DOHH2 (cell line): Measurements from ENCODE around the gene PRDM16.

ENCODE experiments used
- H3F3A ChIP-seq: fragments of 200-600 bp; sonication (generic), shearing (Covaris generic); 2 replicates; pipeline ENCODE4 v1.6.0; 2016; ENCODE audit warnings: antibody characterized with exemption, mild to moderate bottlenecking; ENCODE audit not compliant: control insufficient read depth, insufficient read depth
- H3K27ac ChIP-seq: fragments of 200-600 bp; sonication (generic); 2 replicates; pipeline ENCODE4 v1.5.1; 2014; ENCODE audit warnings: low read depth, mild to moderate bottlenecking, low read length, moderate library complexity
- H3K27me3 ChIP-seq: fragments of 200-600 bp; sonication (generic); 2 replicates; pipeline ENCODE4 v1.6.1; 2014; ENCODE audit warnings: mild to moderate bottlenecking, low read length, mixed read lengths; ENCODE audit not compliant: control insufficient read depth
- H3K36me3 ChIP-seq: fragments of 200-600 bp; sonication (generic); 2 replicates; pipeline ENCODE4 v1.6.1; 2014; ENCODE audit warnings: mild to moderate bottlenecking, low read length, moderate library complexity, mixed read lengths; ENCODE audit not compliant: control insufficient read depth
- H3K4me1 ChIP-seq: fragments of 200-600 bp; sonication (generic); 2 replicates; pipeline ENCODE4 v1.6.1; 2014; ENCODE audit warnings: mild to moderate bottlenecking, low read length, mixed read lengths; ENCODE audit not compliant: control insufficient read depth
- H3K4me2 ChIP-seq: fragments of 200-600 bp; sonication (generic); 2 replicates; pipeline ENCODE4 v1.6.0; 2014; ENCODE audit warnings: mild to moderate bottlenecking, low read length, moderate library complexity
- H3K4me3 ChIP-seq: fragments of 200-600 bp; sonication (generic); 2 replicates; pipeline ENCODE4 v1.5.1; 2014; ENCODE audit warnings: mild to moderate bottlenecking, low read length, mixed read lengths
- H3K79me2 ChIP-seq: fragments of 200-600 bp; sonication (generic); 2 replicates; pipeline ENCODE4 v1.6.1; 2014; ENCODE audit warnings: mild to moderate bottlenecking, low read length, mixed read lengths; ENCODE audit not compliant: control insufficient read depth
- H3K9me2 ChIP-seq: fragments of 200-600 bp; sonication (generic); replicated peaks from 2 replicates; pipeline ENCODE4 v1.6.1; 2014; ENCODE audit warnings: mild to moderate bottlenecking, low read length, mixed read lengths; ENCODE audit not compliant: control insufficient read depth
- H3K9me3 ChIP-seq: fragments of 200-600 bp; sonication (generic); 2 replicates; pipeline ENCODE4 v1.6.1; 2014; ENCODE audit warnings: antibody characterized with exemption, low read length, mixed read lengths; ENCODE audit not compliant: control insufficient read depth, insufficient read depth
- H4K20me1 ChIP-seq: fragments of 200-600 bp; sonication (generic); 2 replicates; pipeline ENCODE4 v1.6.0; 2014; ENCODE audit warnings: low read depth, mild to moderate bottlenecking, antibody characterized with exemption, low read length, moderate library complexity; ENCODE audit not compliant: control insufficient read depth, insufficient read depth
- EZH2phosphoT487 ChIP-seq: fragments of 200-600 bp; sonication (generic); IDR thresholded peaks from 2 replicates; pipeline ENCODE4 v1.6.1; 2017; ENCODE audit warnings: borderline replicate concordance, mild to moderate bottlenecking, antibody characterized with exemption, low read length, moderate library complexity, mixed read lengths
- TF ChIP-seq, protein P1 (sequence below): fragments of 200-600 bp; sonication (generic); IDR thresholded peaks from one replicate; pipeline ENCODE4 v1.5.1; 2014; ENCODE audit warnings: antibody characterized with exemption, mild to moderate bottlenecking, low read depth, low read length; ENCODE audit not compliant: poor library complexity, severe bottlenecking

The PRDM16 gene

DNA sequence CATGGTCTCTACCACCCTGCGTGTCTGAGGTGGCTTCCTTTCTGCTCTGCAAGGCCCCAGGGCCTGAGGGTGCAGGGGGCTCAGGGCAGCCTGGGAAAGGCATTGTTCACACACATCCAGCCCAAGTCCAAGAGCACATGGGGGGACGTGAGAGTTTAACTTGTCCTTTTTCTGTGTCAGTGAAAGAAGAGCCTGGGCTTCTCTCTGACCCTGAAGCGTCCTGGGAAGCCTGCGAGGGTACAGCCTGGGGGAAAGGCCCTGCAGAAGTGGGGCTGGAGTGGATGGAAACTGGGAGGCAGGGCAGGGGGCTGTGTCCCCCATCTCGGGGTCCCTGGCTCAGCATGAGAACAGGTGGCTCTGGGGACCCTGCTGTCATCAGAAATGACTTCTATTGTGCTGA is 181.6 kb downstream of the PRDM16 start:
- Histone ChIP-seq H3K27ac (no peak overlapping the region), H3K9me3 (no peaks in the 10 kb centered on the region), H3K36me3 (no peaks in the 10 kb centered on the region), H3K4me2 (no peak overlapping the region), H3K4me3 (no peak overlapping the region), H4K20me1 (no peaks in the 10 kb centered on the region), H3K79me2 (no peaks in the 10 kb centered on the region), H3K4me1 (no peaks in the 10 kb centered on the region), H3K27me3 (no peaks in the 10 kb centered on the region), H3F3A (no peaks in the 10 kb centered on the region), H3K9me2 (no peaks in the 10 kb centered on the region)
- TF ChIP-seq, protein P1, sequence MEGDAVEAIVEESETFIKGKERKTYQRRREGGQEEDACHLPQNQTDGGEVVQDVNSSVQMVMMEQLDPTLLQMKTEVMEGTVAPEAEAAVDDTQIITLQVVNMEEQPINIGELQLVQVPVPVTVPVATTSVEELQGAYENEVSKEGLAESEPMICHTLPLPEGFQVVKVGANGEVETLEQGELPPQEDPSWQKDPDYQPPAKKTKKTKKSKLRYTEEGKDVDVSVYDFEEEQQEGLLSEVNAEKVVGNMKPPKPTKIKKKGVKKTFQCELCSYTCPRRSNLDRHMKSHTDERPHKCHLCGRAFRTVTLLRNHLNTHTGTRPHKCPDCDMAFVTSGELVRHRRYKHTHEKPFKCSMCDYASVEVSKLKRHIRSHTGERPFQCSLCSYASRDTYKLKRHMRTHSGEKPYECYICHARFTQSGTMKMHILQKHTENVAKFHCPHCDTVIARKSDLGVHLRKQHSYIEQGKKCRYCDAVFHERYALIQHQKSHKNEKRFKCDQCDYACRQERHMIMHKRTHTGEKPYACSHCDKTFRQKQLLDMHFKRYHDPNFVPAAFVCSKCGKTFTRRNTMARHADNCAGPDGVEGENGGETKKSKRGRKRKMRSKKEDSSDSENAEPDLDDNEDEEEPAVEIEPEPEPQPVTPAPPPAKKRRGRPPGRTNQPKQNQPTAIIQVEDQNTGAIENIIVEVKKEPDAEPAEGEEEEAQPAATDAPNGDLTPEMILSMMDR = no peak
- TF ChIP-seq EZH2phosphoT487 = no peak

DNA sequence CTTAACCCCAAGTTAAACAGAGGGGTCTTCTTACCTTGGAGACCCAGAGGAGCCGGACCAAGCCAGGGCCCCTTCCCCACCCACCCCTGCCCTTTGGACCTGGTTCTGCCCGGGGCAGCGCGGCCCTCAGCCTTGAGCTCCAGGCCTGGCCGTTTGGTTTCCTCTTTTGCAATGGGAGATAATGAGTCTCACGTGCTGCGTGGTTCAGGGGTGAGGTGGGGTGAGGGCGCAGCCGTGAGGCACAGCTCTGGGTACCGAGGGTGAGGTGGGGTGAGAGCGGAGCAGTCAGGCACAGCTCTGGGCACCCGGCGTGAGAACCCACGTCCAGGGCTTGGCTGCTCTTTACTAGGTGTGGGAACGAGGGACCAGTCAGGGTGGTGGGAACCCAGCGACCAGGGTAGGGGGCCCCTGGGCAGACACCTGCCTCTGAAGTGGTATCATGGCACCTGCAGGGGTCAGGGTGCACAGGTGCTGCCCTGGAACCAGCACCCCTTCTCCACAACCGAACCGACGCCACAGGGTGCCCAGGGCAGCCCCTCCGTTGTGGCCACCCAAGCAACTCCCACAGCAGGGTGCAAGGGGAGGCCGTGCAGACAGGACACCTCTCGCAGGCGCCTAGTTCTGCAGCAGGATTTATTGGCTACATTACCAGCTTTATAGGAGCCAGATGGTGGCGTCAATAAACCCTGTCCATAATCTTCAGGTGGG is 182.2 kb downstream of the PRDM16 start:
- no peak for TF ChIP-seq EZH2phosphoT487
- TF ChIP-seq, protein P1 = no peak
- Histone ChIP-seq H3K27ac (no peak overlapping the region), H4K20me1 (no peaks in the 10 kb centered on the region), H3K9me2 (no peaks in the 10 kb centered on the region), H3K4me3 (no peak overlapping the region), H3K79me2 (no peaks in the 10 kb centered on the region), H3F3A (no peaks in the 10 kb centered on the region), H3K4me2 (no peak overlapping the region), H3K27me3 (no peaks in the 10 kb centered on the region), H3K4me1 (no peaks in the 10 kb centered on the region), H3K9me3 (no peaks in the 10 kb centered on the region), H3K36me3 (no peaks in the 10 kb centered on the region)

DNA sequence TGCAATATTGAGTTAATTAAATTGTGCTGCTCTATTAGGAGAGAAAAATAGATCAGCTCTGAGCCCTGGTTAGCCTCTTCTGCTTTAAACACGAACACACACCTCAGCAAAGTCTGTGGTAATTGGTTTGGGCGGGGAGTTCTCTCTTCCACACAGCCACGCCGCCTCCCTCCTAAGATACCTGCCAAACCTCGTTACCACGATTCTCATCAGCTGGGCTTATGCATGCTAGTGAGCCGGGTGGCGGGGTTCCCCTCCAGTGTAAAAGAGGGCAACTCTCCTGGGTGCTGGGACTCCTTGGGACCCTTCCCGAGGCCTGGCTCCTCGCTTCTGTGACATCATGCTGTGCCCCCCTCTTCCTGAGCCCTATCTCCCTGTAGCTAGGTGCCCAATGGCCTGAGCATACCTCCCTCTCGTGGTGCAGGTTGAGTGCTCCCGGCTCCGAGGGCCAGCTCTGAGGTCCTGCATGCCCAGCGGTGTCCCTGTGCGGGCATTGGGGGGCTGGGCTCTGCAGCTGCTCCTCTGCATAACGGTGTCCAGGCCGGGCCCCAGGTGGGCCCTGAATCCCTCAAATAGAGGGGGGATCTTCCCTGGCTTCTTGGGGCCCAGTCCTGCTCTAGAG is 182.9 kb downstream of the PRDM16 start:
- H4K20me1 ChIP-seq = no peaks in the 10 kb centered on the region
- H3K4me1 ChIP-seq = no peaks in the 10 kb centered on the region
- no peak for TF ChIP-seq EZH2phosphoT487
- TF ChIP-seq, protein P1 = no peak
- no peaks in the 10 kb centered on the region for H3K27me3 ChIP-seq
- no peaks in the 10 kb centered on the region for H3K9me3 ChIP-seq
- no peaks in the 10 kb centered on the region for H3F3A ChIP-seq
- no peaks in the 10 kb centered on the region for H3K79me2 ChIP-seq
- H3K9me2 ChIP-seq = no peaks in the 10 kb centered on the region
- H3K4me3 ChIP-seq = no peak overlapping the region
- no peak overlapping the region for H3K4me2 ChIP-seq
- no peaks in the 10 kb centered on the region for H3K36me3 ChIP-seq
- H3K27ac ChIP-seq = no peak overlapping the region
